SH-SY5Y (cell line): Measurements from ENCODE around the gene PLSCR2.

Experiments used
- GATA2 ChIP-seq: IDR thresholded peaks from 2 replicates; pipeline ENCODE4 v1.6.1; 2011; ENCODE audit warnings: mild to moderate bottlenecking, low read depth, low read length
- GATA3 ChIP-seq: IDR thresholded peaks from 2 replicates; pipeline ENCODE4 v1.6.1; 2011; ENCODE audit warnings: low read depth, mild to moderate bottlenecking, low read length, moderate library complexity

Gene PLSCR2

DNA sequence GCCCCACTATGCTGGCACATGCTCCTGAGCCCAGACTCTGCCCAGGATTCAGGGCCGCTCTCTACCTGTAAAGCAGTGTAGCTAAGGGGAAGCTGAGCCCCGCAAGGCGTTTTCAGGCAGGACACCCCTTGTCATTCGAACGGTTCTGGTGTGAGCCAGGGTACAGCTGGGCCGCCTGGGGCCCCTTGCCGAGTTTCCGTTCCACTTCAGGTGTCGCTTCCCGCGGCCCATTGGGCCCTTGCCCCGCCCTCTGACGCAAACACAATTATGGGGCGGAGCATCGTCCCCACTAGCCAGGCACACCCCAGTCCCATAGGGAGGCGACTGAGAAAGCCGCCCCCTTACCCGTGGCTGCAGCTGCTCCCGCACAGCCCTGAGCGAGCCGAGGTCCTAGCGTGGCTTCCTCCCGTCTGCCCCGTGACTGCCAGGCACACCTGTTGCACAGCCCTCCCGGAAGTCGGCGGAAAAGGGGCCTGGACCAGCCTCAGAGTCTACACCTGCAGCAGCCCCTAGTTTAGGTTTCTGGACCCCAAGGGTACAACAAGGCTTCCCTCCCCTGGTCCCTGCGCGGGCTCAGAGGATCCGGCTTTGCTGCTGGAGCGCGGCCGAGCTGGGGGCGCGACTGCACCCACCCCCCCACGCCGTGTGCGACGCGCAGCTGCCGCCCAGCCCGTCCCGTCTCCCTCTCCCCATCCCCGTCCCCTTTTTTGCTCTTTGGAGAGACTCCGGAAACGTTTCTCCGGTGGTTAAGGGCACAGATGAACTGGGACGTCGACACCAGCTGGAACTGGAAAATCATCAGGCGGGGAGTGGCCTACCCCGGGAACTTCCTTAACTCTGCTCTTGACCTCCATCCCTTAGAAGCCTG lies at the start of gene PLSCR2:
PLSCR2 (minus strand) TSS at position 412 of the 868 bp plus-strand sequence. CDS start 9,657 bp downstream, outside the sequence.
- TF ChIP-seq GATA3: no peak
- no peak for TF ChIP-seq GATA2

- TF ChIP-seq GATA3: no peak
- TF ChIP-seq GATA2: no peak
These were observed 48.5 kb upstream of the PLSCR2 start for GRCh38 chr3:146517684-146518435.

- TF ChIP-seq GATA2 (no peak), GATA3 (no peak)
These were observed 44.2 kb upstream of the PLSCR2 start for GRCh38 chr3:146513386-146514051.

DNA sequence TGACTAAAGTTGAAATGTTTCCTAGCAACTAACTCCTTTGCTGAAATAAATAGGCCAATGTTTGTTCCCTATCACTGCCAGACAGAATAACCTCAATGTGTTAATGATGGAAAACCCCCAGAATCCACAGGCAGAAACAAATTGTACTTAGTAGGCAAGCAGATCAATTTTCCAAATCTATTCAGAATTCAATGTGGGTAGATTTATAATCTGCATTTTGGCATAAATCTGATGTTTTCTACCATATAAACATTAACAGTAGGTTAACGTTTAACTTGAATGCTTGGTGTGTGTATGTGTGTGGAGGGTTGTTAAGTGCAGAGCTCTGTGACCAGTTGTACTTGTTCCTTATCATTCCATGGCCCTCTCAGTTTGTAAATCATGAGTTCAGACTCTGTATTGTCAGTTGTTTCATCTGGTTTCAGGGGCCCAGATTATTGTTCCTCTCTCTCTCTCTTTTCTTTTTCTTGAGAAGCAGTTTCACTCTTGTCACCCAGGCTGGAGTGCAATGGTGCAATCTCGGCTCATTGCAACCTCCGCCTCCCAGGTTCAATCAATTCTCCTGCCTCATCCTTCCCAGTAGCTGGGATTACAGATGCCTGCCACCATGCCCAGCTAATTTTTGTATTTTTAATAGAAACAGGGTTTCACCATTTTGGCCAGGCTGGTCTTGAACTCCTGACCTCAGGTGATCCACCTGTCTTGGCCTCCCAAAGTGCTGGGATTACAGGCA lies 42.2 kb upstream of the PLSCR2 start:
- TF ChIP-seq GATA3: no peak
- TF ChIP-seq GATA2: no peak

DNA sequence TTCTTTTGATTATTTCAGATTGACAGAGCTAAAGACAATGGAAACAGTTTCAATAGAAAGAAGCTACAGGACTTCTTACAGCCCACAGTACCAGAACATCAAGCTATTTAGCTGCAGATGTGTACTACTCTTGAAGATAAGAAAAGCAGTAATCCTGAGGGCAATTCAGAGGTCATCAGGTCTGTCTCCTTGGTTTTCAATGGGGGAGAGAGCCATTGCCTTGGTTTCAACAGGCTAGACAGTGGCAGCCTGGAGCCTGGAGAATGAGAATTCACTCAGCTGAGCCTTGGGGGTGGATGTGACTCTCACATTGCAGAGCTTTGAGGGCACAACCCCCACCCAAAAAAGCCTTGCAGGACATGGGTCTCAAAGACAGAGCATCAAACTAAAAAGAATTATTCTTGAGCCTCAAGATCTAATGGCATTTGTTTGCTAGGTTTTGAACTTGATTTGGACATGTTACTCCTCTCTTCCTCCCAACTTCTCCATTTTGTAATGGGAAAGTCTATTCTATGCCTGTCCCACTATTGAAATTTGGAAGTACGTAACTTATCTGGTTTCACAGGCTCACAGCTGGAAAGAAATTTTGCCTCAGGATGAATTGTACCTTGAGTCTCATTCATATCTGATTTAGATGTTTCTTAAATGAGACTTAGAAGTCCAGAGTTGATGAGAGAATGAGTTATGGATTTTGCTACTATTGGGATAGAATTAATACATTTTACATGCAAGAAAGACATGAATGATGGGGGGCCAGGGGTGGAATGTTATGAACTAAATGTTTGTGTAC lies 38.2 kb upstream of the PLSCR2 start:
- no peak for TF ChIP-seq GATA3
- TF ChIP-seq GATA2: no peak

DNA sequence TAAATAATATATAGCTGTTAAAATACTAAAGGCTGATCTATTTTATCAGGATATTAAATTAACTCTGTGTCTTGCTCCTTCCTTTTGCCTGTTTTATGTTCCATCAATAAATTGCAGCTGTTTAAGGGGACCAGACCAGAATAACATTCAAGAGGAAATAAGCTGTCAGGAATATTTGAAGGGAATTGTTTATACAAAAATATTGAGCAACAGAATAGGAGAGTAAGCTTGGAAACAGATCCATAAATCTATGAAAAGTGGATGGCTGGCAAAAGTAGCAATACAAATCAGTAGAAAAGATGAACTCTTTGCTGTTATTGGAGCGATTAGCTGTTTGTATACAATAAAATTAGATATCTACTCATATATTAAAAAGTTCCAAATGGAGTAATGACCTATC lies 36.2 kb upstream of the PLSCR2 start:
- TF ChIP-seq GATA3: no peak
- no peak for TF ChIP-seq GATA2

DNA sequence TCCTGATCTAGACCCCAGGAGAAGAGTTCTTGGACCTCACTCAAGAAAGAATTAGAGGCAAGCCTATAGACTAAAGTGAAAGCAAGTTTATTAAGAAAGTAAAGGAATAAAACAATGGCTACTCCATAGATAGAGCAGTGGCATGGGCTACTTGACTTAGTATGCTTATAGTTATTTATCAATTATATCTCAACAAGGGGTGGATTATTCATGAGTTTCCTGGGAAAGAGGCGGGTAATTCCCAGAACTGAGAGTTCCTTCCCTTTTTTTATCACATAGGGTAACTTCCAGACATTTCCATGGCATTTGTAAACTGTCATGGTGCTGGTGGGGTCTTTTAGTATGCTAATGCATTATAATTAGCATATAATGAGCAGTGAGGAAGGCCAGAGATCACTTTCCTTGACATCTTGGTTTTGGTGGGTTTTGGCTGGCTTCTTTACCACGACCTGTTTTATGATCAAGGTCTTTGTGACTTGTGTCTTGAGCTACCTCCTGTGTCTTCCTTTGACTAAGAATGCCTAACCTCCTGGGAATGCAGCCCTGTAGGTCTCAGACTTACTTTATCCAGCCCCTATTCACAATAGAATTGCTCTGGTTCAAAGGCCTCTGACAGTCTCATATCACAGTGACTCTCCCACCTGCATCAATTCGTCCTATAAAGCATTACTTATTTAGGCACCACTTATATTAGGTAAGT lies 35.3 kb upstream of the PLSCR2 start:
- TF ChIP-seq GATA3 (no peak), GATA2 (no peak)

- no peak for TF ChIP-seq GATA3
- TF ChIP-seq GATA2: no peak
These were observed 34.3 kb upstream of the PLSCR2 start for GRCh38 chr3:146503461-146504202.

DNA sequence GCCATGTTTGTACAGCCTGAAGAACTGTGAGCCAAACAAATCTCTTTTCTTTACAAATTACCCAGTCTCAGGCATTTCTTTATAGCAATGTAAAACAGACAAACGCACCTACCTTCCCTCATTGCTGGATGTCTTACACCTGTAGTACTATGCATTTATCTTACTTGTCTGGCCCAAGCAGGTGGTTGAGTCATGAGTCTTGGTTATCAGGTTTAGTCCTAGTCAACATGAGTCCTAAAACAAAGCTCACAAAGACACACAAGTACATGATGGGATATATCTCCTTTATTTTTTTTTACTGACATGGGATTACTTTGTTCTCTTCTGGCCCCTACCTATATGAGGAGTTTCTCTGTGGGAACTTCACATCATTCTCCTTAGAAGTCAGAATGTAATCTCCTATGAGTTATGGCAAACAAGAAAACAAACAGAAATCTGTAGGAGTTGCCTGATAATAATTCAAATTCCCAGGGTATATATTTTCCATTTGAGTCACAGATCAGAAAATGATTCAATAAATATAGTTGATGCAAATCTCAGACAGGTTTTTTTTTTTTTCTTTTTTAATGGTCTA lies 33.6 kb upstream of the PLSCR2 start:
- TF ChIP-seq GATA3: no peak

GRCh38 chr3:146501752-146502151 lies 32.4 kb upstream of the PLSCR2 start:
- TF ChIP-seq GATA2 (no peak), GATA3 (no peak)

GRCh38 chr3:146499701-146500100 lies 30.3 kb upstream of the PLSCR2 start:
- TF ChIP-seq GATA3: no peak
- TF ChIP-seq GATA2: no peak
